ENCODE measurements around the gene PRKAR2B. TPM values are rescaled to one million over a fixed set of nuclear protein-coding genes. Genes with fewer than 3 reads are reported as not detected.

Gene PRKAR2B
- polyA plus RNA-seq, 1 donor from 2014 or later = 297 TPM

- H3K79me2 ChIP-seq (replicated peaks; ENCODE audit: insufficient read depth, low read length) = no peaks in the 10 kb centered on the region
- H3K9ac ChIP-seq (ENCODE audit: low read length) = no peak overlapping the region
- H3K4me2 ChIP-seq (ENCODE audit: low read length) = no peak overlapping the region
- H3K27me3 ChIP-seq (ENCODE audit: insufficient read depth, low read depth, low read length) = no peaks in the 10 kb centered on the region
- no peaks in the 10 kb centered on the region for H4K20me1 ChIP-seq (ENCODE audit: insufficient read depth)
- H3K9me3 ChIP-seq (ENCODE audit: low read length) = no peaks in the 10 kb centered on the region
- no peaks in the 10 kb centered on the region for H3K36me3 ChIP-seq (ENCODE audit: insufficient read depth, low read length)
- no peaks in the 10 kb centered on the region for H3F3A ChIP-seq (ENCODE audit: insufficient read depth, low read length, poor library complexity, severe bottlenecking)
- TF ChIP-seq CTCF (IDR thresholded peaks at IDR 0.05; ENCODE audit: poor library complexity, severe bottlenecking) (no peak), RAD21 (conservative IDR thresholded peaks at IDR 0.05) (no peak), TAF1 (IDR thresholded peaks at IDR 0.05; ENCODE audit: low read depth) (no peak), EZH2 (IDR thresholded peaks at IDR 0.05; ENCODE audit: borderline replicate concordance, insufficient read depth, low read length, poor library complexity, severe bottlenecking) (no peak), POLR2AphosphoS5 (IDR thresholded peaks at IDR 0.05) (no peak)
- H3K27ac ChIP-seq (ENCODE audit: low read length) = no peak overlapping the region
- no peak overlapping the region for H2AFZ ChIP-seq (ENCODE audit: low read depth, low read length)
- H3K4me3 ChIP-seq (ENCODE audit: low read length) = no peak overlapping the region
- no peaks in the 10 kb centered on the region for H3K9me2 ChIP-seq (ENCODE audit: insufficient read depth, low read length)
Measured at GRCh38 chr7:107026166-107026565, 18.3 kb upstream of the PRKAR2B start.

DNA sequence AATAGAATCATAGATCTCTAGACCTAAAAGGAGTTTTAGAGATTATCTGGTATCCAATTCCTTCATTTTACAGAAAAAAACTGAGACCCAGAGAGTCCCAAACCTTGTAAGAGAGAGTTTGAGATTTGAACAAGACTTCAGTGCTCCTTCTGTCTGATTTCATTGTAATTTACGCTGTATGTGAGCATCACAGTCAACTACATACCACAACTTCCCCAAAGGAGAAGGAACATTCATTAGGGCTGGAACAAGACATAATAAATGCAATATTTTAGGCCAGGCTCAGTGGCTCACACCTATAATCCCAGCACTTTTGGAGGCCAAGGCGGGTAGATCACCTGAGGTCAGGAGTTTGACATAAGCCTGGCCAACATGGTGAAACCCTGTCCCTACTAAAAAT lies 17.3 kb upstream of the PRKAR2B start:
- no peaks in the 10 kb centered on the region for H3K9me3 ChIP-seq (ENCODE audit: low read length)
- H4K20me1 ChIP-seq (ENCODE audit: insufficient read depth) = no peaks in the 10 kb centered on the region
- no peaks in the 10 kb centered on the region for H3F3A ChIP-seq (ENCODE audit: insufficient read depth, low read length, poor library complexity, severe bottlenecking)
- H3K4me3 ChIP-seq (ENCODE audit: low read length) = no peak overlapping the region
- no peak overlapping the region for H3K4me2 ChIP-seq (ENCODE audit: low read length)
- H3K27me3 ChIP-seq (ENCODE audit: insufficient read depth, low read depth, low read length) = no peaks in the 10 kb centered on the region
- H3K79me2 ChIP-seq (replicated peaks; ENCODE audit: insufficient read depth, low read length) = no peaks in the 10 kb centered on the region
- no peak overlapping the region for H3K27ac ChIP-seq (ENCODE audit: low read length)
- no peak overlapping the region for H3K9ac ChIP-seq (ENCODE audit: low read length)
- no peaks in the 10 kb centered on the region for H3K9me2 ChIP-seq (ENCODE audit: insufficient read depth, low read length)
- no peak overlapping the region for H2AFZ ChIP-seq (ENCODE audit: low read depth, low read length)
- TF ChIP-seq RAD21 (conservative IDR thresholded peaks at IDR 0.05) = no peak
- TF ChIP-seq SMC3 (conservative IDR thresholded peaks at IDR 0.05; ENCODE audit: poor library complexity) = no peak
- no peak for TF ChIP-seq EP300 (conservative IDR thresholded peaks at IDR 0.05; ENCODE audit: poor library complexity, severe bottlenecking)
- TF ChIP-seq MXI1 (conservative IDR thresholded peaks at IDR 0.05; ENCODE audit: poor library complexity, severe bottlenecking) = no peak
- no peak for TF ChIP-seq EZH2 (IDR thresholded peaks at IDR 0.05; ENCODE audit: borderline replicate concordance, insufficient read depth, low read length, poor library complexity, severe bottlenecking)
- TF ChIP-seq TAF1 (IDR thresholded peaks at IDR 0.05; ENCODE audit: low read depth) = no peak
- TF ChIP-seq POLR2AphosphoS5 (IDR thresholded peaks at IDR 0.05) = no peak
- no peak for TF ChIP-seq REST (IDR thresholded peaks at IDR 0.05; ENCODE audit: borderline replicate concordance)
- no peak for TF ChIP-seq CTCF (IDR thresholded peaks at IDR 0.05; ENCODE audit: poor library complexity, severe bottlenecking)
- no peaks in the 10 kb centered on the region for H3K36me3 ChIP-seq (ENCODE audit: insufficient read depth, low read length)
